Measurements from ENCODE around the gene DUS2.
"Not testable (repeated sequence)": the region's sequence is repeated elsewhere in the genome, so short reads cannot be mapped to it uniquely, and the experiment has no call there.

The DUS2 gene

DNA sequence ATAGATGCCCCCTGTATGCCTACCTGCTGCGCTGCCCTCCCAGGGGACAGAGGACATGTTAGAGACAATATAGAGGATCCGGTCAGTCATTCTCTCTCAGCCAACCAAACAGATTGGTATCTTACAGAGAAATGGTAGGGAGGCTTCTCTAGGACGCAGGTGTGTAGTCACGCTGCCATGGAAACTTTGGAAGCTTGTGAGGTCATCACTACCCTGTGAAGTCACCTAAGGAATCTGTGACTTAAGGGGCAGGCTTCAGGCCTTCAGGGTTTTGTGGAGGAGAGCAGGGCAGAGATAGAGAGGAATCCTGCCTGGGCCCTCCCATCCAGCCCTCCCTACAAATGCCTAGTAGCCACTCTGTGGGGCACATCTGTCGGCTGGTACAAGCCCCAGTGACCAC lies 7.4 kb upstream of the DUS2 start, which contains the start of gene DPEP2NB:
TSS of gene DPEP2NB (minus strand) at position 231 of the 400 bp plus-strand sequence. CDS start at position 90, 141 bp downstream.
- TF ChIP-seq, protein P1, sequence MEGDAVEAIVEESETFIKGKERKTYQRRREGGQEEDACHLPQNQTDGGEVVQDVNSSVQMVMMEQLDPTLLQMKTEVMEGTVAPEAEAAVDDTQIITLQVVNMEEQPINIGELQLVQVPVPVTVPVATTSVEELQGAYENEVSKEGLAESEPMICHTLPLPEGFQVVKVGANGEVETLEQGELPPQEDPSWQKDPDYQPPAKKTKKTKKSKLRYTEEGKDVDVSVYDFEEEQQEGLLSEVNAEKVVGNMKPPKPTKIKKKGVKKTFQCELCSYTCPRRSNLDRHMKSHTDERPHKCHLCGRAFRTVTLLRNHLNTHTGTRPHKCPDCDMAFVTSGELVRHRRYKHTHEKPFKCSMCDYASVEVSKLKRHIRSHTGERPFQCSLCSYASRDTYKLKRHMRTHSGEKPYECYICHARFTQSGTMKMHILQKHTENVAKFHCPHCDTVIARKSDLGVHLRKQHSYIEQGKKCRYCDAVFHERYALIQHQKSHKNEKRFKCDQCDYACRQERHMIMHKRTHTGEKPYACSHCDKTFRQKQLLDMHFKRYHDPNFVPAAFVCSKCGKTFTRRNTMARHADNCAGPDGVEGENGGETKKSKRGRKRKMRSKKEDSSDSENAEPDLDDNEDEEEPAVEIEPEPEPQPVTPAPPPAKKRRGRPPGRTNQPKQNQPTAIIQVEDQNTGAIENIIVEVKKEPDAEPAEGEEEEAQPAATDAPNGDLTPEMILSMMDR (IDR thresholded peaks at IDR 0.05), result no peak
- Histone ChIP-seq H3K27ac (no peak within 1 kb of the TSS), H3K4me3 (no peak within 1 kb of the TSS)
- DNase-seq (ENCODE audit: low spot score), result no peak

DNA sequence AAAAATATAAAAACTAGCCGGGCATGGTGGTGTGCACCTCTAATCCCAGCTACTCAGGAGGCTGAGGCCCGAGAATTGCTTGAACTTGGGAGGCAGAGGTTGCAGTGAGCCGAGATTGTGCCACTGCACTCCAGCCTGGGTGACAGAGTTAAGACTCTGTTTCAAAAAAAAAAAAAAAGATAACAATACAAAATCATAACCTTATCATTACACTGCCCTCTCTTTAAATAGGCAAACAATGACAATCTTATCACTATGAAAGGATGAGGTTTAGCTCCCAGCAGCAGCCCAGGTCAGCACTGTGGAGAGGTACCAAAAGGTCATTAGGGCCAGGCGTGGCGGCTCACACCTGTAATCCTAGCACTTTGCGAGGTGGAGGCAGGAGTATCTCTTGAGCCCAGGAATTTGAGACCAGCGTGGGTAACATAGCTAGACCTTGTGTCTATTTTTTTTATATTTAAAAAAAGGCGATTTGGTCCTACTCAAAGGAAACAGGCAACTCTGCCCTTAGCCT lies 3.9 kb upstream of the DUS2 start:
- no peak for DNase-seq (ENCODE audit: low spot score)
- no peak overlapping the region for H3K27ac ChIP-seq
- TF ChIP-seq, protein P1 (IDR thresholded peaks at IDR 0.05), result no peak
- no peak overlapping the region for H3K4me3 ChIP-seq

DNA sequence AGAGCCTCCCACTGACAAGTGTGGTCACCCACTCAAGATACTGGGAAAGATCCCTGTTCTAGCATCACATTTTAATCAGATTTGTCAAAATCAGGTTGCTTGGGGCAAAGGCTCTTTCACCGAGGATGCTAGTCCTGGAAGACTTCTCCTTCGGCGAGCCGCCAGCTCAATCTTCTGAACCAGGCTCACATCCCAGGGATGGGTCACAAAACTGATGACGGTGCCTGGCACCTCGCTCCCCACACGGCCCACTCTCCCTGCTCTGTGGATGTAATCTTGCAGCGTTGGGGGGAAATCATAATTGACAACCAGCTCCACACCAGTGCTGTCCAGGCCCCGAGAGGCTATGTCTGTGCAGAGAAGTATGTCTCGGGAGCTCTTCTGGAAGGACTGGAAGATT lies 1.6 kb upstream of the DUS2 start:
- no peak overlapping the region for H3K4me3 ChIP-seq
- no peak for DNase-seq (ENCODE audit: low spot score)
- H3K27ac ChIP-seq, result no peak overlapping the region
- TF ChIP-seq, protein P1 (IDR thresholded peaks at IDR 0.05), result no peak

DNA sequence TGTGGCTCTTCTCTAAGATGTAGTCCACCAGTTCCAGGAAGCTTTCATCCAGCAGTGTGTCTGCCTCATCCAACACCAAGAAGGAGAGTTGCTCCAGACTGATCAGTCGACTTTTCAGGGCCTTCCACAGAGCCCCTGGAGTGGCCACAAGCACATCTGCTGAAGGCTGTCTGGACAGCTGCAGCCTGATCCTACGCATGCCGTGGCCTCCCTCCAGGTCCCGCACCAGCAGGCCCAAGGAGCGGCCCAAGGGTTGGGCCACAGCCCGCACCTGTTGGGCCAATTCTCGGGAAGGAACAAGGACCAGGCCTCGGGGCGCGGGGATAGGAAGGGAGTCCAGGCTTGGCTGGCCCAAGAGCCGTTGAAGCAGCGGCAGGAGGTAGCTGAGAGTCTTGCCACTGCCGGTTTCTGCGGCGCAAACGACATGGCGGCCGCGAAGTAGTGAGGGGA lies 781 bp upstream of the DUS2 start:
- Histone ChIP-seq H3K27ac (peak overlapping the region; percentile 68 to 92), H3K4me3 (peak overlapping the region; percentile 99)
- TF ChIP-seq, protein P1 (IDR thresholded peaks at IDR 0.05), result no peak
- no peak for DNase-seq (ENCODE audit: low spot score)

DNA sequence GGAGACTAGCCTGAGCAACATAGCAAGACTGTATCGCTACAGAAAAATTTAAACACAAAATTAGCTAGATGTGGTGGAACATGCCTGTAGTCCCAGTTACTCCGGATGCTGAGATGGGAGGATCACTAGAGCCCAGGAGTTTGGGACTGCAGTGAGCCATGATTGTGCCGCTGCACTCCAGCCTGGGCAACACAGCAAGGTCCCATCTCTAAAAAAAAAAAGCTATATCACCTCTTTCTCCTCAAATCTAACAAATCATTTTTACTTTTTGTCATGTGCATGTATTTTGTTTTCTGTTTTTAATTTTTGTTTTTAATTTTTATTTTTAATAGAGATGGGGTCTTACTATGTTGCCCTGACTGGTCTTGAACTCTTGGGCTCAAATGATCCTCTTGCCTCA lies 5.9 kb downstream of the DUS2 start:
- H3K4me3 ChIP-seq, result no peak overlapping the region
- TF ChIP-seq, protein P1 (IDR thresholded peaks at IDR 0.05), result no peak
- H3K27ac ChIP-seq, result no peak overlapping the region
- DNase-seq (ENCODE audit: low spot score), result no peak

DNA sequence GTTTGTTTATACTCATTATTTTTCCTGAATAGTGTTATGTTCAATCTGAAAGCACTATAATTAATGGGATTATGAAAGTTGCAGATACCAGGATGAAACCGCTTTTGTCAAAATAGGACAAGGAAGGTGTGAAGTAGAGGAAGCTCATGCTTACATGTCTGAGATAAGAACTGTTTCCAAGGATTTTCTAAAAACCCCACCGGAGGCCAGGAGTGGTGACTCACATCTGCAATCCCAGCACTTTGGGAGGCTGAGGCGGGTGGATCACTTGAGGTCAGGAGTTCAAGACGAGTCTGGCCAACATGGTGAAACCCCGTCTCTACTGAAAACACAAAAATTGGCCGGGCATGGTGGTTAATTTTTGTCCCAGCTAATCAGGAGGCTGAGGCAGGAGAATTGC lies 7.0 kb downstream of the DUS2 start:
- not testable (repeated sequence) for H3K4me3 ChIP-seq; DNase-seq (ENCODE audit: low spot score); H3K27ac ChIP-seq

DNA sequence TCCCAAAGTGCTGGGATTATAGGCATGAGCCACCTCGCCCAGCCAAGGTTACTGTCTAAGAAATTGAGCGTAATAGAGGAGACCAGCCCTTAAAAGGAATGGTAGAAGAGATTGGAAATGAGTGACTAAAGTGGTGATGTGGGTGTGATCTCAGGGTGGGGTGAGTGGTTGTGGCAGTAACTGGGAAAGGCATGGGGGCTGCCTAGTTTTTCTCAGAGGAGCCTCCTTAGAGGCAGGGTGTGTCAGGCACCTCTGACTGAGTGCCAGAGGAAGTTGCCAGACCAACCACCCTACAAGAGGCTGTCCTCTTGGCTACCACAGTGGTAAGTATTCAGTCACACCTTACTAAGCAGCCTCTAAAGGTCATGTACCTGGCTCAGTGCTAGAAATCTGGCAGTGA lies 8.9 kb downstream of the DUS2 start:
- Histone ChIP-seq H3K27ac (no peak overlapping the region), H3K4me3 (no peak overlapping the region)
- DNase-seq (ENCODE audit: low spot score), result no peak
- TF ChIP-seq, protein P1 (IDR thresholded peaks at IDR 0.05), result no peak

Data from coronary artery (tissue), 2 donors.